SK-N-SH treated with all-trans-retinoic acid at 6 μM for 48 hours (cell line): ENCODE data around the gene SLC35F6.
"Not testable (repeated sequence)": the region's sequence is repeated elsewhere in the genome, so short reads cannot be mapped to it uniquely, and the experiment has no call there.

Experiments used
- ATAC-seq: fragments of 200-7000 bp; cut with Tn5 transposase; 3 replicates; pipeline ENCODE4 v1.9.1; 2020; ENCODE audit warnings: mild to moderate bottlenecking, moderate library complexity
- ARNTL ChIP-seq: fragments of 450-650 bp; formaldehyde crosslinking; IDR thresholded peaks from 2 replicates; pipeline ENCODE4 v1.5.0; 2020; ENCODE audit warnings: low read depth, mild to moderate bottlenecking, moderate library complexity, borderline replicate concordance
- BACH2 ChIP-seq: fragments of 250-450 bp; sonication (Bioruptor Pico); IDR thresholded peaks from 2 replicates; pipeline ENCODE4 v1.9.0; 2021; ENCODE audit warnings: mild to moderate bottlenecking, borderline replicate concordance
- CSDC2 ChIP-seq: fragments of 250-450 bp; sonication (Bioruptor Pico); IDR thresholded peaks from 2 replicates; pipeline ENCODE4 v1.5.0; 2020; ENCODE audit warnings: mild to moderate bottlenecking, moderate library complexity
- CSRNP3 ChIP-seq: fragments of 250-450 bp; sonication (Bioruptor Pico); IDR thresholded peaks from 2 replicates; pipeline ENCODE4 v1.5.1; 2021; ENCODE audit warnings: mild to moderate bottlenecking, moderate library complexity
- ESRRG ChIP-seq: fragments of 250-450 bp; sonication (Bioruptor Pico); IDR thresholded peaks from 2 replicates; pipeline ENCODE4 v1.6.1; 2021; ENCODE audit warnings: mild to moderate bottlenecking
- GLIS3 ChIP-seq: fragments of 250-450 bp; sonication (Bioruptor Pico); IDR thresholded peaks from 2 replicates; pipeline ENCODE4 v1.5.0; 2020; ENCODE audit warnings: mild to moderate bottlenecking, moderate library complexity
- ISL1 ChIP-seq: fragments of 250-450 bp; sonication (Bioruptor Pico); IDR thresholded peaks from 2 replicates; pipeline ENCODE4 v2.1.2; 2022; ENCODE audit warnings: mild to moderate bottlenecking, moderate library complexity
- OSR1 ChIP-seq: fragments of 250-450 bp; sonication (Bioruptor Pico); IDR thresholded peaks from 2 replicates; pipeline ENCODE4 v1.8.0; 2022; ENCODE audit warnings: moderate library complexity, mild to moderate bottlenecking, inconsistent platforms
- PATZ1 ChIP-seq: fragments of 250-450 bp; sonication (Bioruptor Pico); IDR thresholded peaks from 2 replicates; pipeline ENCODE4 v1.8.0; 2020; ENCODE audit warnings: mild to moderate bottlenecking, moderate library complexity, borderline replicate concordance
- POU6F1 ChIP-seq: fragments of 250-450 bp; sonication (Bioruptor Pico); IDR thresholded peaks from 2 replicates; pipeline ENCODE4 v1.8.0; 2021; ENCODE audit warnings: low read depth, mild to moderate bottlenecking, moderate library complexity, borderline replicate concordance
- PPARA ChIP-seq: fragments of 250-450 bp; sonication (Bioruptor Pico); IDR thresholded peaks from 2 replicates; pipeline ENCODE4 v1.5.0; 2020; ENCODE audit warnings: mild to moderate bottlenecking, borderline replicate concordance
- RARB ChIP-seq: fragments of 250-450 bp; sonication (Bioruptor Pico); IDR thresholded peaks from 2 replicates; pipeline ENCODE4 v1.8.0; 2021; ENCODE audit warnings: mild to moderate bottlenecking, moderate library complexity
- SNAI2 ChIP-seq: fragments of 250-450 bp; sonication (Bioruptor Pico); IDR thresholded peaks from 2 replicates; pipeline ENCODE4 v1.5.0; 2020; ENCODE audit warnings: mild to moderate bottlenecking, moderate library complexity
- TCF4 ChIP-seq: fragments of 250-450 bp; sonication (Bioruptor Pico); IDR thresholded peaks from 2 replicates; pipeline ENCODE4 v1.8.0; 2021; ENCODE audit warnings: mild to moderate bottlenecking, moderate library complexity, borderline replicate concordance
- TOX ChIP-seq: fragments of 250-450 bp; sonication (Bioruptor Pico); IDR thresholded peaks from 2 replicates; pipeline ENCODE4 v1.8.0; 2021; ENCODE audit warnings: mild to moderate bottlenecking, moderate library complexity, borderline replicate concordance
- ZC3H10 ChIP-seq: fragments of 250-450 bp; sonication (Bioruptor Pico); IDR thresholded peaks from 2 replicates; pipeline ENCODE4 v1.5.1; 2021; ENCODE audit warnings: mild to moderate bottlenecking, moderate library complexity
- ZFP3 ChIP-seq: fragments of 250-450 bp; sonication (Bioruptor Pico); IDR thresholded peaks from 2 replicates; pipeline ENCODE4 v1.5.0; 2020; ENCODE audit warnings: mild to moderate bottlenecking, moderate library complexity
- ZFP30 ChIP-seq: fragments of 450-650 bp; formaldehyde crosslinking; IDR thresholded peaks from 2 replicates; pipeline ENCODE4 v1.5.0; 2022; ENCODE audit warnings: mild to moderate bottlenecking, moderate library complexity
- ZNF565 ChIP-seq: fragments of 450-650 bp; formaldehyde crosslinking; conservative IDR thresholded peaks from 2 replicates; pipeline ENCODE4 v1.5.0; 2020; ENCODE audit warnings: low read depth, mild to moderate bottlenecking, moderate library complexity
- ZNF70 ChIP-seq: fragments of 450-650 bp; formaldehyde crosslinking; IDR thresholded peaks from 2 replicates; pipeline ENCODE4 v1.5.0; 2020; ENCODE audit warnings: mild to moderate bottlenecking, moderate library complexity
- ZNF8 ChIP-seq: fragments of 450-650 bp; formaldehyde crosslinking; IDR thresholded peaks from 2 replicates; pipeline ENCODE4 v1.5.0; 2020; ENCODE audit warnings: mild to moderate bottlenecking, moderate library complexity
- TF ChIP-seq, protein P1 (sequence below): fragments of 250-450 bp; sonication (Bioruptor Pico); IDR thresholded peaks from 2 replicates; pipeline ENCODE4 v1.5.0; 2020; ENCODE audit warnings: mild to moderate bottlenecking, moderate library complexity
- TF ChIP-seq, protein P2 (sequence below): fragments of 250-450 bp; sonication (Bioruptor Pico); IDR thresholded peaks from 2 replicates; pipeline ENCODE4 v1.5.1; 2020; ENCODE audit warnings: low read depth, mild to moderate bottlenecking, moderate library complexity

Gene SLC35F6

GRCh38 chr2:26749787-26750420 lies 14.2 kb upstream of the SLC35F6 start (continued):
- TF ChIP-seq ISL1 (CRISPR knock-in tag) (peak; percentile 90), ZNF565 (CRISPR knock-in tag) (peak; percentile 89)

DNA sequence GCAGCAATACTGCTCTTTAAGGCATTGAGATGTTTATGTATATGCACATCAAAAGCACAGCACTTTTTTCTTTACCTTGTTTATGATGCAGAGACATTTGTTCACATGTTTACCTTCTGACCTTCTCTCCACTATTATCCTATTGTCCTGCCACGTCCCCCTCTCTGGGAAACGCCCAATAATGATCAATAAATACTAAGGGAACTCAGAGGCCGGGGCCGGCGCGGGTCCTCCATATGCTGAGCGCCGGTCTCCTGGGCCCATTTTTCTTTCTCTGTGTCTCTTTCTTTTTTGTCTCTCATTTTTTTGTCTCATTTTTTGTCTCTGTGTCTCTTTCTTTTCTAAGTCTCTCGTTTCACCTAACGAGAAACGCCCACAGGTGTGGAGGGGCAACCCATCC lies 13.6 kb upstream of the SLC35F6 start:
- ATAC-seq, result not testable (repeated sequence)

DNA sequence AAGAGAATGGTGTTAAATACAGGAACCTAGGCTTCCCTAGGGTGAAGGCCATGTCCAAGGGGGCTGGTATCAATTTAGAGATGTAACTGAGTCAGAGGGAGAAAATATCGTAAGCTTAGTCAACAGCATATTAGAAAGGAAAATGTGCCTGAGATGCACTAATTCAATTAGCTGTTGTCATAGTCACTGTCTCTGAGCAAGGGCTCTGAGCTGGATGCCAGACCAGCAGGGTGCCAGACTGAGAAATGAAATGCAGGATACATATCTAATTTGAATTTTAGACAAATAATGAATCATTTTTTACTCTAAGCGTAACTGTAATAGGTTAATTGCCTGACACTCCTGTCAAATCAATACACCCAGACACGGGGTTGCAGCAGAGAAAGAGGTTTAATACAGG lies 11.4 kb upstream of the SLC35F6 start:
- peak; percentile 86 for ATAC-seq
- TF ChIP-seq BACH2 (CRISPR knock-in tag), result no peak
- no peak for TF ChIP-seq RARB (CRISPR knock-in tag)
- TF ChIP-seq ARNTL (CRISPR knock-in tag), result no peak
- no peak for TF ChIP-seq ESRRG (CRISPR knock-in tag)
- TF ChIP-seq CSRNP3, result no peak
- TF ChIP-seq ZFP3, result no peak
- TF ChIP-seq GLIS3, result no peak
- TF ChIP-seq TCF4 (CRISPR knock-in tag), result peak; percentile 36; the same call in 1 of the 2 replicates
- no peak for TF ChIP-seq ZNF70 (CRISPR knock-in tag)
- TF ChIP-seq POU6F1 (CRISPR knock-in tag), result no peak
- TF ChIP-seq ZFP30 (CRISPR knock-in tag), result no peak
- TF ChIP-seq, protein P1, sequence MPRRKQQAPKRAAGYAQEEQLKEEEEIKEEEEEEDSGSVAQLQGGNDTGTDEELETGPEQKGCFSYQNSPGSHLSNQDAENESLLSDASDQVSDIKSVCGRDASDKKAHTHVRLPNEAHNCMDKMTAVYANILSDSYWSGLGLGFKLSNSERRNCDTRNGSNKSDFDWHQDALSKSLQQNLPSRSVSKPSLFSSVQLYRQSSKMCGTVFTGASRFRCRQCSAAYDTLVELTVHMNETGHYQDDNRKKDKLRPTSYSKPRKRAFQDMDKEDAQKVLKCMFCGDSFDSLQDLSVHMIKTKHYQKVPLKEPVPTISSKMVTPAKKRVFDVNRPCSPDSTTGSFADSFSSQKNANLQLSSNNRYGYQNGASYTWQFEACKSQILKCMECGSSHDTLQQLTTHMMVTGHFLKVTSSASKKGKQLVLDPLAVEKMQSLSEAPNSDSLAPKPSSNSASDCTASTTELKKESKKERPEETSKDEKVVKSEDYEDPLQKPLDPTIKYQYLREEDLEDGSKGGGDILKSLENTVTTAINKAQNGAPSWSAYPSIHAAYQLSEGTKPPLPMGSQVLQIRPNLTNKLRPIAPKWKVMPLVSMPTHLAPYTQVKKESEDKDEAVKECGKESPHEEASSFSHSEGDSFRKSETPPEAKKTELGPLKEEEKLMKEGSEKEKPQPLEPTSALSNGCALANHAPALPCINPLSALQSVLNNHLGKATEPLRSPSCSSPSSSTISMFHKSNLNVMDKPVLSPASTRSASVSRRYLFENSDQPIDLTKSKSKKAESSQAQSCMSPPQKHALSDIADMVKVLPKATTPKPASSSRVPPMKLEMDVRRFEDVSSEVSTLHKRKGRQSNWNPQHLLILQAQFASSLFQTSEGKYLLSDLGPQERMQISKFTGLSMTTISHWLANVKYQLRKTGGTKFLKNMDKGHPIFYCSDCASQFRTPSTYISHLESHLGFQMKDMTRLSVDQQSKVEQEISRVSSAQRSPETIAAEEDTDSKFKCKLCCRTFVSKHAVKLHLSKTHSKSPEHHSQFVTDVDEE (CRISPR knock-in tag), result no peak
- TF ChIP-seq ZC3H10 (CRISPR knock-in tag), result no peak
- no peak for TF ChIP-seq ZNF565 (CRISPR knock-in tag)
- no peak for TF ChIP-seq OSR1 (CRISPR knock-in tag)
- TF ChIP-seq CSDC2 (CRISPR knock-in tag), result no peak; the same call in 1 of the 2 replicates
- TF ChIP-seq PPARA, result no peak
- TF ChIP-seq ZNF8 (CRISPR knock-in tag), result 0 out of 2 replicates have a peak, but pooled peaks have one; percentile 38
- TF ChIP-seq, protein P2, sequence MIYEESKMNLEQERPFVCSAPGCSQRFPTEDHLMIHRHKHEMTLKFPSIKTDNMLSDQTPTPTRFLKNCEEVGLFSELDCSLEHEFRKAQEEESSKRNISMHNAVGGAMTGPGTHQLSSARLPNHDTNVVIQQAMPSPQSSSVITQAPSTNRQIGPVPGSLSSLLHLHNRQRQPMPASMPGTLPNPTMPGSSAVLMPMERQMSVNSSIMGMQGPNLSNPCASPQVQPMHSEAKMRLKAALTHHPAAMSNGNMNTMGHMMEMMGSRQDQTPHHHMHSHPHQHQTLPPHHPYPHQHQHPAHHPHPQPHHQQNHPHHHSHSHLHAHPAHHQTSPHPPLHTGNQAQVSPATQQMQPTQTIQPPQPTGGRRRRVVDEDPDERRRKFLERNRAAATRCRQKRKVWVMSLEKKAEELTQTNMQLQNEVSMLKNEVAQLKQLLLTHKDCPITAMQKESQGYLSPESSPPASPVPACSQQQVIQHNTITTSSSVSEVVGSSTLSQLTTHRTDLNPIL (CRISPR knock-in tag), result no peak
- no peak for TF ChIP-seq TOX
- no peak for TF ChIP-seq PATZ1 (CRISPR knock-in tag)
- TF ChIP-seq SNAI2 (CRISPR knock-in tag), result no peak
- TF ChIP-seq ISL1 (CRISPR knock-in tag), result peak; percentile 19; the same call in 1 of the 2 replicates
